HEK293 (cell line): ENCODE data around the gene ARTN.
A peak's percentile ranks its signal among the peaks of the same experiment; 100 is the strongest.

Experiments
- CTCF ChIA-PET: fragments of 350-600 bp; formaldehyde crosslinking; extraction: SDS; loops from one replicate; lab custom pipeline; 2021; ENCODE audit warnings: antibody characterized with exemption; lab: Yijun Ruan, JAX
- POLR2A ChIA-PET: fragments of 300-600 bp; formaldehyde crosslinking; extraction: SDS; loops from one replicate; lab custom pipeline; 2020; ENCODE audit warnings: antibody characterized with exemption, inconsistent platforms; lab: Yijun Ruan, JAX
- H3K27ac ChIP-seq: fragments of 200-500 bp; sonication (Bioruptor generic); 2 replicates; pipeline ENCODE4 v1.5.1; 2014; ENCODE audit warnings: low read depth, low read length, control low read depth, inconsistent platforms; ENCODE audit errors: extremely low read depth
- H3K36me3 ChIP-seq, 2 experiments: fragments of 200-500 bp in 1 of 2; sonication (Bioruptor generic) in 1 of 2; 1 replicate in 1 of 2; 2 replicates in 1 of 2; pipeline ENCODE4 v1.5.1; 2014 to 2017; ENCODE audit warnings: inconsistent platforms in 2 of 2, low read length in 2 of 2; ENCODE audit not compliant: control insufficient read depth in 2 of 2, insufficient read depth in 1 of 2
- H3K4me1 ChIP-seq: fragments of 200-500 bp; sonication (Bioruptor generic); 2 replicates; pipeline ENCODE4 v1.5.1; 2014; ENCODE audit warnings: mild to moderate bottlenecking, low read length, inconsistent platforms; ENCODE audit not compliant: control insufficient read depth, insufficient read depth
- H3K4me3 ChIP-seq: 2 replicates; pipeline ENCODE4 v1.5.1; 2011; ENCODE audit warnings: low read depth, mild to moderate bottlenecking, control low read depth, low read length, moderate library complexity
- H3K9me3 ChIP-seq: fragments of 200-500 bp; sonication (Bioruptor generic); 2 replicates; pipeline ENCODE4 v1.5.1; 2014; ENCODE audit warnings: low read depth, low read length, inconsistent platforms; ENCODE audit not compliant: control insufficient read depth, insufficient read depth
- EGR2 ChIP-seq: fragments of 450-650 bp; formaldehyde crosslinking; IDR thresholded peaks from 2 replicates; pipeline ENCODE4 v1.5.1; 2016; ENCODE audit warnings: low read depth, missing biosample characterization, missing genetic modification characterization
- KLF17 ChIP-seq: fragments of 450-650 bp; formaldehyde crosslinking; IDR thresholded peaks from 2 replicates; pipeline ENCODE4 v1.5.1; 2016; ENCODE audit warnings: missing biosample characterization, missing genetic modification characterization
- KLF7 ChIP-seq: fragments of 450-650 bp; formaldehyde crosslinking; IDR thresholded peaks from 2 replicates; pipeline ENCODE4 v1.5.1; 2016; ENCODE audit warnings: missing biosample characterization, missing genetic modification characterization, borderline replicate concordance
- PRDM1 ChIP-seq: fragments of 450-650 bp; formaldehyde crosslinking; IDR thresholded peaks from 2 replicates; pipeline ENCODE4; 2016; ENCODE audit warnings: missing biosample characterization, missing genetic modification characterization
- PRDM2 ChIP-seq: fragments of 450-650 bp; formaldehyde crosslinking; IDR thresholded peaks from 2 replicates; pipeline ENCODE4 v1.5.1; 2016; ENCODE audit warnings: missing biosample characterization, missing genetic modification characterization, borderline replicate concordance
- YY1 ChIP-seq: fragments of 450-650 bp; formaldehyde crosslinking; IDR thresholded peaks from 2 replicates; pipeline ENCODE4 v1.5.1; 2018; ENCODE audit warnings: missing biosample characterization, missing genetic modification characterization
- ZNF148 ChIP-seq: fragments of 450-650 bp; formaldehyde crosslinking; IDR thresholded peaks from 2 replicates; pipeline ENCODE4 v1.5.0; 2017; ENCODE audit warnings: missing biosample characterization, missing genetic modification characterization, borderline replicate concordance
- ZNF184 ChIP-seq: fragments of 450-650 bp; IDR thresholded peaks from 2 replicates; pipeline ENCODE4 v1.5.1; 2018; ENCODE audit warnings: missing biosample characterization, mild to moderate bottlenecking, missing genetic modification characterization
- ZNF274 ChIP-seq, 2 experiments: fragments of 200-500 bp in 1 of 2; fragments of 450-650 bp in 1 of 2; sonication (Bioruptor generic) in 1 of 2; formaldehyde crosslinking in 1 of 2; IDR thresholded peaks; 2 replicates each; pipeline versions ENCODE4 v1.5.1 to v1.6.1; 2014 to 2016; ENCODE audit warnings: borderline replicate concordance in 1 of 2, inconsistent platforms in 1 of 2, low read length in 1 of 2, missing biosample characterization in 1 of 2, missing genetic modification characterization in 1 of 2
- ZNF311 ChIP-seq: fragments of 450-650 bp; formaldehyde crosslinking; IDR thresholded peaks from 2 replicates; pipeline ENCODE4 v1.5.1; 2017; ENCODE audit warnings: missing biosample characterization, missing genetic modification characterization, borderline replicate concordance
- ZNF530 ChIP-seq: fragments of 450-650 bp; formaldehyde crosslinking; IDR thresholded peaks from 2 replicates; pipeline ENCODE4 v1.5.1; 2016; ENCODE audit warnings: low read depth, missing biosample characterization, missing genetic modification characterization
- ZNF549 ChIP-seq: fragments of 450-650 bp; IDR thresholded peaks from 2 replicates; pipeline ENCODE4 v1.5.1; 2018; ENCODE audit warnings: missing biosample characterization, missing genetic modification characterization, mild to moderate bottlenecking, inconsistent platforms, moderate library complexity
- ZNF571 ChIP-seq: fragments of 450-650 bp; formaldehyde crosslinking; IDR thresholded peaks from 2 replicates; pipeline ENCODE4 v1.5.0; 2017; ENCODE audit warnings: missing biosample characterization, missing genetic modification characterization
- ZNF677 ChIP-seq: fragments of 450-650 bp; IDR thresholded peaks from 2 replicates; pipeline ENCODE4 v1.5.0; 2018; ENCODE audit warnings: missing biosample characterization, mild to moderate bottlenecking, missing genetic modification characterization, moderate library complexity
- ZNF704 ChIP-seq: fragments of 450-650 bp; formaldehyde crosslinking; IDR thresholded peaks from 2 replicates; pipeline ENCODE4 v1.5.1; 2016; ENCODE audit warnings: missing biosample characterization, missing genetic modification characterization
- ZNF707 ChIP-seq: fragments of 450-650 bp; formaldehyde crosslinking; IDR thresholded peaks from 2 replicates; pipeline ENCODE4 v1.5.1; 2016; ENCODE audit warnings: missing biosample characterization, missing genetic modification characterization
- ZNF791 ChIP-seq: fragments of 450-650 bp; formaldehyde crosslinking; IDR thresholded peaks from 2 replicates; pipeline ENCODE4 v1.5.1; 2016; ENCODE audit warnings: missing biosample characterization, missing genetic modification characterization
- ZSCAN18 ChIP-seq: fragments of 450-650 bp; formaldehyde crosslinking; IDR thresholded peaks from 2 replicates; pipeline ENCODE4 v1.5.1; 2016; ENCODE audit warnings: missing biosample characterization, missing genetic modification characterization
- ZSCAN30 ChIP-seq: fragments of 450-650 bp; IDR thresholded peaks from 2 replicates; pipeline ENCODE4 v1.5.1; 2018; ENCODE audit warnings: missing biosample characterization, mild to moderate bottlenecking, missing genetic modification characterization, moderate library complexity
- ZXDB ChIP-seq: fragments of 450-650 bp; formaldehyde crosslinking; IDR thresholded peaks from 2 replicates; pipeline ENCODE4 v1.5.1; 2016; ENCODE audit warnings: missing biosample characterization, missing genetic modification characterization

ARTN gene

GRCh38 chr1:43981135-43981491 is 47.5 kb downstream of the ARTN start:
- Histone ChIP-seq H3K9me3 (no peaks in the 10 kb centered on the region), H3K27ac (no peak overlapping the region), H3K4me3 (no peak overlapping the region), H3K4me1 (peaks cover 3% of the 10 kb centered on the region; the same call in 1 of the 2 replicates), H3K36me3 (peaks cover 7 to 80% of the 10 kb centered on the region in 2 experiments)
- POLR2A ChIA-PET: no interaction called here
- TF ChIP-seq ZNF549 (no peak), ZXDB (no peak), EGR2 (tag by site-specific recombination) (0 out of 2 replicates have a peak, but pooled peaks have one; percentile 5)
- CTCF ChIA-PET: no interaction called here

GRCh38 chr1:43981636-43982035 is 48.0 kb downstream of the ARTN start:
- no peak overlapping the region for H3K27ac ChIP-seq
- POLR2A ChIA-PET: no interaction called here
- peaks cover 7 to 80% of the 10 kb centered on the region in 2 experiments for H3K36me3 ChIP-seq
- no peaks in the 10 kb centered on the region for H3K9me3 ChIP-seq
- no peak overlapping the region for H3K4me3 ChIP-seq
- TF ChIP-seq PRDM1: no peak
- no peak for TF ChIP-seq ZNF274 (IDR thresholded peaks at IDR 0.05; ENCODE audit: low read length)
- TF ChIP-seq ZNF274 (tag by site-specific recombination; IDR thresholded peaks at IDR 0.05; ENCODE audit: borderline replicate concordance): no peak
- no peak for TF ChIP-seq ZNF311
- no peak for TF ChIP-seq PRDM2 (tag by site-specific recombination)
- TF ChIP-seq YY1 (tag by site-specific recombination): no peak
- TF ChIP-seq ZNF704 (tag by site-specific recombination): no peak
- no peak for TF ChIP-seq ZNF530
- TF ChIP-seq ZNF148: no peak
- no peak for TF ChIP-seq KLF7 (tag by site-specific recombination)
- TF ChIP-seq ZNF571 (tag by site-specific recombination): no peak
- no peak for TF ChIP-seq ZNF707 (tag by site-specific recombination)
- no peak for TF ChIP-seq ZNF677 (tag by site-specific recombination)
- TF ChIP-seq ZSCAN30 (tag by site-specific recombination): no peak
- no peak for TF ChIP-seq ZNF184 (tag by site-specific recombination)
- TF ChIP-seq ZSCAN18 (tag by site-specific recombination): no peak
- no peak for TF ChIP-seq KLF17 (tag by site-specific recombination)
- TF ChIP-seq ZNF791 (tag by site-specific recombination): no peak
- peaks cover 3% of the 10 kb centered on the region; the same call in 1 of the 2 replicates for H3K4me1 ChIP-seq
- CTCF ChIA-PET: no interaction called here
